Measurements from ENCODE around the gene FOXL3. TPM values are rescaled to one million over a fixed set of nuclear protein-coding genes. Genes with fewer than 3 reads are reported as not detected.

Gene FOXL3
- total and polyA plus RNA-seq, 2 donors (not counting 1 experiment from before 2014, with no cell fraction given) = not detected

DNA sequence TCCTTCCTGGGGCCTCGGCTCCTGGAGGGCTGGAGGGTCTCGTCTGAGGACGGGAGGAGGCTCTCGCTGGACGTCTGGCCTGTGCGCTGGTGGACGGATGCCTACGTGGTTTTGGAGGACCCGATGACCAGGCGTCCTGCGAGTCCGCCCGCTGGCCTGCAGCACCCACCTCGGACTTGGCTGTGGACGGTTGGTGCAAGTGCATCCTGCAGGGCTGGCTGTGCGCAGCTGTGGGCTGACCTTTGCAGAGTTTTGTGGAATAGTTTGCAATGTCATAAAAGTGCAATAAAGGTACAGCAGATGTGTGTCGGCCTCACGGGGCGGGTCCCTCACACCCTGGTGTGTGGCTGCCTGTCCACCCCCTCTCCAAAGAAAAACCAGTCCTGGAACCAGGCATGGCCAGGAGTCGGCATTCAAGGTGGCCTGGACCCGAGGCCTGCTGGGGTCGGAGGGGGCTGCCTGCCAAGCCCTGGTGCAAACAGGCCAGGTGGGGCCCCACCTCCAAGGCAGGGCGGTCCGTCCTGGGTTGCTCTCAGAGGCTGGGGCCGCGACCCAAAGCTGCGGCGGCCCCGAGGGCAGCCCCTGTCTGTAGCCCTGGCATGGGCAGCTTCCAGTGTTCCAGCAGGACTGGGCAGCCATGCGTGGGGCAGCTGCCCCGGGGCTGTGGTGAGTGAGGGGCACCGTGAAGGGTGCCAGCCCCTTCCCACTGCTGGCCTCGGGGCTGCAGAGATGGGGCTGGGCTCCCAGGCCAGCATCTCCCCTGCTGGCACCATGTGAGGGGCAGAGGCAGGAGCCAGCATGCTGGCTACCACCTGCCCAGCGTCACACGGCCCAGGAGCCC is 29.3 kb upstream of the FOXL3 start:
- Mint-ChIP-seq H3K27ac (no peak overlapping the region), H3K4me3 (no peak overlapping the region), H3K27me3 (no peaks in the 10 kb centered on the region), H3K4me1 (peaks cover 4% of the 10 kb centered on the region), H3K9me3 (ENCODE audit: insufficient read depth) (no peaks in the 10 kb centered on the region)
- no peak overlapping the region for H3K4me3 ChIP-seq (ENCODE audit: control extremely low read depth in 1 of 5, extremely low read depth in 1 of 5, insufficient read depth in 1 of 5, low read depth in 2 of 5, low read length in 4 of 5)
- H3K9ac ChIP-seq (ENCODE audit: low read length) = no peak overlapping the region
- no peaks in the 10 kb centered on the region for H3K27me3 ChIP-seq (replicated peaks in 1 of 4; ENCODE audit: control extremely low read depth in 1 of 4, control insufficient read depth in 3 of 4, insufficient read depth in 4 of 4, low read length in 3 of 4)
- no peak overlapping the region for H3K4me2 ChIP-seq (replicated peaks; ENCODE audit: low read depth, low read length, poor library complexity, severe bottlenecking)
- 97% methylated on average over 32 of the region's 35 CpGs for WGBS (ENCODE audit: insufficient coverage)
- no peaks in the 10 kb centered on the region for H4K20me1 ChIP-seq (ENCODE audit: control insufficient read depth, insufficient read depth, low read length, poor library complexity, severe bottlenecking)
- intact Hi-C loops (cut with micrococcal nuclease) = no loop called here
- TF ChIP-seq EZH2 (IDR thresholded peaks at IDR 0.05; ENCODE audit: borderline replicate concordance, insufficient read depth, low read depth, low read length, poor library complexity, severe bottlenecking) = no peak
- TF ChIP-seq, protein P1, sequence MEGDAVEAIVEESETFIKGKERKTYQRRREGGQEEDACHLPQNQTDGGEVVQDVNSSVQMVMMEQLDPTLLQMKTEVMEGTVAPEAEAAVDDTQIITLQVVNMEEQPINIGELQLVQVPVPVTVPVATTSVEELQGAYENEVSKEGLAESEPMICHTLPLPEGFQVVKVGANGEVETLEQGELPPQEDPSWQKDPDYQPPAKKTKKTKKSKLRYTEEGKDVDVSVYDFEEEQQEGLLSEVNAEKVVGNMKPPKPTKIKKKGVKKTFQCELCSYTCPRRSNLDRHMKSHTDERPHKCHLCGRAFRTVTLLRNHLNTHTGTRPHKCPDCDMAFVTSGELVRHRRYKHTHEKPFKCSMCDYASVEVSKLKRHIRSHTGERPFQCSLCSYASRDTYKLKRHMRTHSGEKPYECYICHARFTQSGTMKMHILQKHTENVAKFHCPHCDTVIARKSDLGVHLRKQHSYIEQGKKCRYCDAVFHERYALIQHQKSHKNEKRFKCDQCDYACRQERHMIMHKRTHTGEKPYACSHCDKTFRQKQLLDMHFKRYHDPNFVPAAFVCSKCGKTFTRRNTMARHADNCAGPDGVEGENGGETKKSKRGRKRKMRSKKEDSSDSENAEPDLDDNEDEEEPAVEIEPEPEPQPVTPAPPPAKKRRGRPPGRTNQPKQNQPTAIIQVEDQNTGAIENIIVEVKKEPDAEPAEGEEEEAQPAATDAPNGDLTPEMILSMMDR (IDR thresholded peaks at IDR 0.05) = no peak
- no peaks in the 10 kb centered on the region for H3K79me2 ChIP-seq (ENCODE audit: control insufficient read depth, insufficient read depth, low read length)
- H3K9me3 ChIP-seq (ENCODE audit: control extremely low read depth in 1 of 3, control insufficient read depth in 2 of 3, insufficient read depth in 1 of 3, low read length in 2 of 3) = peaks cover 0 to 50% (median 0%) of the 10 kb centered on the region in 3 donors
- ChIA-PET POLR2A (no interaction called here), CTCF (no interaction called here)
- no peaks in the 10 kb centered on the region for H3K4me1 ChIP-seq (ENCODE audit: control insufficient read depth in 2 of 2, insufficient read depth in 2 of 2, low read length in 2 of 2)
- ATAC-seq (ENCODE audit: low read depth) (no peak), DNase-seq (no peak)
- no peaks in the 10 kb centered on the region for H3K36me3 ChIP-seq (replicated peaks in 1 of 2; ENCODE audit: control extremely low read depth in 1 of 2, control insufficient read depth in 1 of 2, extremely low read depth in 1 of 2, insufficient read depth in 2 of 2, low read length in 1 of 2)
- H3K27ac ChIP-seq (ENCODE audit: low read length in 2 of 2) = no peak overlapping the region
- H2AFZ ChIP-seq (ENCODE audit: insufficient read depth, low read depth, low read length, poor library complexity, severe bottlenecking) = no peak overlapping the region
